GM18951 (cell line): ENCODE measurements around the gene SELENOO.
A peak's percentile ranks its signal among the peaks of the same experiment; 100 is the strongest.

Source experiments
- POLR2A ChIP-seq: IDR thresholded peaks from 4 replicates; pipeline ENCODE4 v1.6.1; 2011; ENCODE audit warnings: mild to moderate bottlenecking; ENCODE audit not compliant: insufficient read length, insufficient read depth; ENCODE audit errors: extremely low read depth
- in situ Hi-C: fragments of 300-500 bp; cut with MboI; formaldehyde crosslinking; loops from one replicate; pipeline ENCODE4 v1.12.0; 2022; ENCODE audit warnings: low sequenced_read_pairs, mixed read lengths, inconsistent platforms; ENCODE audit not compliant: unreplicated experiment

The SELENOO gene

GRCh38 chr22:50216684-50217520 is 16.1 kb downstream of the SELENOO start:
- in situ Hi-C loops = loop anchor here (25.0 kb wide), 2 partner anchors 280 to 455 kb away; no protein-coding TSS in a partner anchor

DNA sequence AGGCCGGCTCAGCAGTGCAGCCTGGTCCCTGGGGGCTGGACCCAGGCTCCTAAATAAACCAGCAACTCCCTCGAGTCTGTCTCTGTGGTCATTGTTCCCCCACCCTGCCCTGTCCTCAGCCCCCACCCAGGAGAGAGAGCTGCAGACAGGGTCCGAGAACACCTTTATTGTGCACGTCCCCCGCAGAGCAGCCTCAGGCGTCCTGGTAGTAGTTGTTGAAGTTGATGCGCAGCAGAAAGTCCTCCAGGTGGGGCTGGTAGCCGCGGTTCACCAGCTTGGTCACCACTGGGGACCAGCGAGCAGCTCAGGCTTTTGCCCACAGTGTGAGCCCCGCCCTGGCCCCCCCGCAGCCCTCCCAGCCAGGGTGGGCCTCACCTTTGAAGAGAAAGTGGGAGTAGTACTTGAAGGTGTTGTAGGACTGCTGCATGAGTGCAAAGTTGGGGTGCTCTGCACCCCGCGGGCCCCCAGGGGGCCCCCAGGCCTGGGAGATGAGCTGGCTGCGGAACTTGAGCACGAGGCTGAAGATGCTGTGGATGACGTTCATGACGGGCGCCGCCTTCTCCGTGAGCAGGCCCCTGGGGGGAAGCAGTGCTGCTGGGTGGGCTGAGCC is 16.8 kb downstream of the SELENOO start:
- in situ Hi-C loops = loop anchor here (25.0 kb wide), 2 partner anchors 280 to 455 kb away; no protein-coding TSS in a partner anchor
- TF ChIP-seq POLR2A = peak; percentile 30

More at GRCh38 chr22:50216684-50217520, 16.1 kb downstream of the SELENOO start:
- no peak for TF ChIP-seq POLR2A

DNA sequence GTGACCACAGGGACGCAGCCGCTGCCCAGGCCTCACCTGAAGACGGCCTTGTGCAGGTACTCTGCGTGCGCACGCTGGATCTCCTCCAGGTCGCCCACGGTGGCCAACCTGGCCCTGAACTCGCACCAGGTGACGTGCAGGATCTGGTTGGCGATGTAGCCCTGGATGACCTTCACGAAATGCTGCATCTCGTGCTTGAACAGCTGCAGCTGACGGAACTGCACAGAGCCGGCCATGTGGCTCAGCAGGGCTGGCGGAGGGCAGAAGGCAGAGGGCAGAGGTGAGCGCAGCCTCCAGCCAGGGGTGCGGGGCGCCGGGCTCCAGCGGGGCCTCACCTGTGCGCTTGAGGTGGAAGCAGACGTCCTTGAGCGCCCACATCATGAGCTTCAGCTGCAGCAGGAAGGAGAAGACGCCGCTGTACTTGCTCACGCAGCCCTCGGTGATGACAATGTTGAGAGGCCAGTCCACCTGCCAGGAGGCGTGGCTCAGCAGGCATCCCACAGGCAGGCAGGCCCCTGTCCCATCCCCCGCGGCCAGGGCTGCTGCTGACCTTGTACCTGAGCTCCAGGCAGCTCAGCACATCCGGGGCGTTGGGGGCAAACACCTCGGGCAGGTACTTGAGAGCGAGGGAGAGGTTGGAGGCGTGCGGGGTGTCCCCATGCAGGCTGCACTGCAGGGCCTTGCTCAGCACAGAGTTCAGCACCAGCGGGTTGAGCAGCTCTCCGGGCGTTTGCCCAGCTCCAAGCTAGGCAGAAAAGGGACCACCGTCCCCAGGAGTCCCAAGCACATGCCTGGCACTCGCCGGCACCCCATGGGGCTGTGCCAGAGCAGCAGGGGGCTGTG is 17.6 kb downstream of the SELENOO start:
- in situ Hi-C loops = loop anchor here (25.0 kb wide), 2 partner anchors 281 to 456 kb away; no protein-coding TSS in a partner anchor
- no peak for TF ChIP-seq POLR2A

DNA sequence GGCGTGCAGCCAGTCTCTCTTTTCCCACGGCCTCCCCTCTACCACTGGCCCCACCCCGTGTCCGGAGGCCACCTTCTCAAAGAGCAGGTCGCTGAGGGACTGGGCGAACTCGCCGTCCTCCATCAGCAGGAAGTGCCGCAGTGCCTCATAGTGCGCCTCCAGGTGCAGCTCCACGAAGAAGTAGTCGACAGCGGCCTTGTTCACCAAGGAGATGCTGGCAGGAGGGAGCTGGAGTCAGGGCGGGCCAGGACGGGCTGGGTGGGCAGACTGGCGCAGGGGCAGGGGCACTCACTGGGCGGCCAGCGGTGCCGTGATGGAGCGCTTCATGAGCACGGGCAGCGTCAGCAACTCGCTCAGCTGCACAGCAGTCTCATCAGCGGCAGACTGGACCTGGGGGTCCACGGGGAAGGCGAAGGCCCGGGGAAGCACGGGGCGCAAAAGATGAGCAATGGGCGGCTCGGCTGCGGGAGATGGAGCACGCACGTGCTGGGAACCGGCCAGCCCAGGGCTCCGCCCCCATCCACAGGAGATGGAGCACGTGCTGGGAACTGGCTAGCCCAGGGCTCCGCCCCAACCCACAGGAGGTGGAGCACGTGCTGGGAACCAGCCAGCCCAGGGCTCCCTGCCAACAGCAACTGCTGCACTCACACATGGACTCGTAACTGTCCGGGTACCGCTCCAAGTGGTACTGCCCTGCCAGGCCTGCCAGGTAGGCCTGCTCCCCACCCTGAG is 18.4 kb downstream of the SELENOO start:
- TF ChIP-seq POLR2A = no peak
- in situ Hi-C loops = loop anchor here (25.0 kb wide), 2 partner anchors 282 to 457 kb away; no protein-coding TSS in a partner anchor

DNA sequence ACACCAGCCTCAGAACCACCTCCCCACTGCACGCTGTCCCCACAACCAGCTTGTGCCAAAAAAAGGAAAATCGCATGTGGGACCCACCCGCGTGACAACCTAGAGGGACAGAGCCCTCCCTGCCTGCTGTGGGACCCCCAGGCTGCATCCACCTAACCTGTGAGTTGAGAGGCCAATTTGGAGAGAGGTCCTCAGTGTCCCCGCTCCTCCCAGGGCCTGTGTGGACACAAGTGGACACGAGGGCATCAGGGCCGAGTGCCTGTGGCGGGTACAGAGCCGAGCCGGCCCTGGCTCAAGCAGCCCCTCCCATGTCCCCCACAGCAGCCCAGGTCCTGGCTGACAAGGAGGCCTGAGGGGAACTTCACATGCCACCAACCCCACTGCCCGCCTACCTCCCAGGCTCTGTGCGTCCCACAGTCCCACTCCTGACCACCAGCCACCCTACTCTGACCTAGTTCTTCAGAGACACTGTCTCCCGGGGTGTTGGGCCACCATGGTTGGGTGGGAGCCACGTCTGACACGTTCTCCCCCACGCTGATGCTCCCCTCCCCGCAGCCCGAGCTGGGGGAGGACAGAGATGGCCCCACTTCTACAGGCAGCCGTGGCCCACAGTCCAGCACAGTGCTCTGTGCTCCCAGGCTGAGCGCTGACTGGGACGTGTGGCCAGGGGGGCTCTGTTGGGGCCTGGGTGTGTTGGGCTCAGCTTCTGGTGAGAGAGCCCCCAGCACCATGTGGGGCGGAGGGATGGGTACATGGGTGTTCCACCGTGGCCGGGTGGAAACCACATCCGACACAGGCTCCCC is 19.2 kb downstream of the SELENOO start:
- no peak for TF ChIP-seq POLR2A
- in situ Hi-C loops = loop anchor here (25.0 kb wide), 2 partner anchors 283 to 458 kb away; no protein-coding TSS in a partner anchor

DNA sequence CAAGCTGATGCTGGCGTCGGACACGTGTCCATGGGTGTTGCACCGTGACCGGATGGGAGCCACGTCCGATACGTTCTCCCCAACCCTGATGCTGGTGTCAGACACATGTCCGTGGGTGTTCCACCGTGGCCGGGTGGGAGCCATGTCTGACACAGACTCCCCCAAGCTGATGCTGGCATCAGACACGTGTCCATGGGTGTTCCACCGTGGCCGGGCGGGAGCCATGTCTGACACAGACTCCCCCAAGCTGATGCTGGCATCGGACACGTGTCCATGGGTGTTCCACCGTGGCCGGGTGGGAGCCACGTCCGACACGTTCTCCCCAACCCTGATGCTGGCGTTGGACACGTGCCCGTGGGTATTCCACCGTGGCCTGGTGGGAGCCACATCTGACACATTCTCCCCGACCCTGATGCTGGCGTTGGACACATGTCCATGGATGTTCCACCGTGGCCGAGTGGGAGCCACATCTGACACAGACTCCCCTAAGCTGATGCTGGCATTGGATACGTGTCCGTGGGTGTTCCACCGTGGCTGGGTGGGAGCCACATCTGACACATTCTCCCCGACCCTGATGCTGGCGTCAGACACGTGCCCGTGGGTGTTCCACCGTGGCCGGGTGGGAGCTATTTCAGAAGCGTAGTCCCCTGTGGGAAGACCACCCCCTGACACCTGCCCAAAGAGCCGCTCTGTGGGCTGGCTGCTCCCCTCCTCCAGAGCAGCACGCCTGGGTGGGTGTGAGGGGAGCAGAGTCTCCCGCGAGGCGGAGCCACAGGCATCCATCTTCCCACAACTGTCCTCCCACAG is 20.0 kb downstream of the SELENOO start:
- in situ Hi-C loops = loop anchor here (25.0 kb wide), 2 partner anchors 284 to 459 kb away; no protein-coding TSS in a partner anchor
- no peak for TF ChIP-seq POLR2A

- no peak for TF ChIP-seq POLR2A
- in situ Hi-C loops = loop anchor here (25.0 kb wide), 2 partner anchors 284 to 459 kb away; no protein-coding TSS in a partner anchor
These were observed 20.8 kb downstream of the SELENOO start for GRCh38 chr22:50221410-50222300.

DNA sequence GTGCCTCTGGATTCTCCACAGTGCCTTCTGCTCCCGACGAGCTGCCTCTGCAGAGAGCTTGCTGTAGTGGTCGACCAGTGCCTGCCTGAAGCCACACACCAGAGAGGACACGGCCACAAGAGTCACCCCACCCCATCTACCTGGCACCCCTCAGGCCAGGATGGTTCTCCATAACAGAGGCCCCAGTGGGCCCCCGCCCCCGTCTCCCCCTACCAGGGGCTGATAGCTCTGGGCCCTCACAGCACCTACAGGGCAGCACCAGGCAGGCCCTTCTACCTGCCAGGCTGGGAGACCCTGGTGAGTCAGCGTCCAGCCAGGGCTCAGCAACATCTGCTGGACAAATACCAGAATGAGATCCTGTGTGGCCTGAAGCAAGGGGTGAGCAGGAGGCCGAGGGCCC is 21.7 kb downstream of the SELENOO start:
- in situ Hi-C loops = loop anchor here (25.0 kb wide), 2 partner anchors 285 to 460 kb away; no protein-coding TSS in a partner anchor
- TF ChIP-seq POLR2A = no peak

DNA sequence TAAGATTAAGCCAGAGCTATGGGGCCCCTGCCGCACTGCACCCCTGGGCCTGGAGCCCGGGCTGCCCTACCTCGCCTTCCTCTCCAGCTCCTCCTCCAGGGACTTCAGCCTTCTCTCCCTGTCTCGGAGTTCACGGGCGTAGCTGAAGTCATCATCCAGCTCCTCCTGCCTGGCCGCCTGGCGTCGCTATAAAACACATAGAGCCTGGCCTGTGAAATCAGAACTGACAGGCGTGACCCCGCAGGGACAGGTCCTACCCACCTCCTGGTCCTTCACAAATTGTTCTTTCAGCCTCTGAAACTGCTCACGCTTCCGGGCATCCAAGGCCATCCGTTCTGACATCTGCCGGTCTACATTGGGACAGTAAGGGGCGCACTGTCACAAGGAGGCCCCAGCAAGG is 23.3 kb downstream of the SELENOO start:
- in situ Hi-C loops = loop anchor here (25.0 kb wide), 2 partner anchors 287 to 462 kb away; no protein-coding TSS in a partner anchor
- TF ChIP-seq POLR2A = no peak

GRCh38 chr22:50225200-50225969 is 24.6 kb downstream of the SELENOO start:
- TF ChIP-seq POLR2A = no peak
- in situ Hi-C loops = no loop called here
